KMS-11 (cell line): ENCODE measurements around the gene MRPL52.

Source experiments
- H2AFZ ChIP-seq: fragments of 200-600 bp; sonication (generic); 2 replicates; pipeline ENCODE4 v1.6.1; 2016; ENCODE audit warnings: antibody characterized with exemption, mixed run types, low read depth
- H3K27ac ChIP-seq: fragments of 200-600 bp; sonication (generic); 2 replicates; pipeline ENCODE4 v1.6.1; 2016; ENCODE audit warnings: mild to moderate bottlenecking, mixed run types
- H3K27me3 ChIP-seq: fragments of 200-600 bp; sonication (generic); 2 replicates; pipeline ENCODE4 v1.6.1; 2017; ENCODE audit warnings: mild to moderate bottlenecking, low read depth, mixed run types, moderate library complexity; ENCODE audit not compliant: insufficient read depth
- H3K36me3 ChIP-seq: fragments of 200-600 bp; sonication (generic); 2 replicates; pipeline ENCODE4 v1.6.1; 2017; ENCODE audit warnings: mild to moderate bottlenecking, mixed run types; ENCODE audit not compliant: insufficient read depth
- H3K4me1 ChIP-seq: fragments of 200-600 bp; sonication (generic); 2 replicates; pipeline ENCODE4 v1.6.1; 2016; ENCODE audit warnings: mild to moderate bottlenecking, low read depth, mixed run types; ENCODE audit not compliant: poor library complexity, severe bottlenecking
- H3K4me2 ChIP-seq: fragments of 200-600 bp; sonication (generic); 2 replicates; pipeline ENCODE4 v1.7.0; 2016; ENCODE audit warnings: mild to moderate bottlenecking, mixed run types
- H3K4me3 ChIP-seq: fragments of 200-600 bp; sonication (generic); IDR thresholded peaks from 2 replicates; pipeline ENCODE4 v1.6.1; 2017; ENCODE audit warnings: low read depth, low read length, mixed read lengths; ENCODE audit not compliant: insufficient read depth
- H3K79me2 ChIP-seq: fragments of 200-600 bp; sonication (generic); 2 replicates; pipeline ENCODE4 v1.6.1; 2016; ENCODE audit warnings: low read depth, mixed run types; ENCODE audit not compliant: insufficient read depth
- H3K9ac ChIP-seq: fragments of 200-600 bp; sonication (generic); 2 replicates; pipeline ENCODE4 v1.6.1; 2016; ENCODE audit warnings: mild to moderate bottlenecking, mixed run types
- H4K20me1 ChIP-seq: fragments of 200-600 bp; sonication (generic); 2 replicates; pipeline ENCODE4 v1.6.1; 2016; ENCODE audit warnings: mild to moderate bottlenecking, mixed run types; ENCODE audit not compliant: insufficient read depth
- TF ChIP-seq, protein P1 (sequence below): fragments of 200-600 bp; sonication (generic); conservative IDR thresholded peaks from 2 replicates; pipeline ENCODE4 v1.6.1; 2017; ENCODE audit warnings: low read depth, mild to moderate bottlenecking, antibody characterized with exemption, low read length, moderate library complexity, mixed read lengths

The MRPL52 gene

GRCh38 chr14:22836301-22837113 is 6.8 kb downstream of the MRPL52 start, which contains the start of gene MMP14:
MMP14 (plus strand) TSS chr14:22836585; CDS start chr14:22836818, 233 bp downstream.
- Histone ChIP-seq H3K4me1 (peaks cover 25% of the 10 kb centered on the region), H3K4me2 (no peak within 1 kb of the TSS), H3K9ac (no peak within 1 kb of the TSS), H3K27me3 (no peaks in the 10 kb centered on the region), H3K36me3 (no peaks in the 10 kb centered on the region), H3K27ac (no peak within 1 kb of the TSS), H3K4me3 (no peak within 1 kb of the TSS), H4K20me1 (no peaks in the 10 kb centered on the region), H3K79me2 (no peaks in the 10 kb centered on the region), H2AFZ (no peak within 1 kb of the TSS)
- TF ChIP-seq, protein P1, sequence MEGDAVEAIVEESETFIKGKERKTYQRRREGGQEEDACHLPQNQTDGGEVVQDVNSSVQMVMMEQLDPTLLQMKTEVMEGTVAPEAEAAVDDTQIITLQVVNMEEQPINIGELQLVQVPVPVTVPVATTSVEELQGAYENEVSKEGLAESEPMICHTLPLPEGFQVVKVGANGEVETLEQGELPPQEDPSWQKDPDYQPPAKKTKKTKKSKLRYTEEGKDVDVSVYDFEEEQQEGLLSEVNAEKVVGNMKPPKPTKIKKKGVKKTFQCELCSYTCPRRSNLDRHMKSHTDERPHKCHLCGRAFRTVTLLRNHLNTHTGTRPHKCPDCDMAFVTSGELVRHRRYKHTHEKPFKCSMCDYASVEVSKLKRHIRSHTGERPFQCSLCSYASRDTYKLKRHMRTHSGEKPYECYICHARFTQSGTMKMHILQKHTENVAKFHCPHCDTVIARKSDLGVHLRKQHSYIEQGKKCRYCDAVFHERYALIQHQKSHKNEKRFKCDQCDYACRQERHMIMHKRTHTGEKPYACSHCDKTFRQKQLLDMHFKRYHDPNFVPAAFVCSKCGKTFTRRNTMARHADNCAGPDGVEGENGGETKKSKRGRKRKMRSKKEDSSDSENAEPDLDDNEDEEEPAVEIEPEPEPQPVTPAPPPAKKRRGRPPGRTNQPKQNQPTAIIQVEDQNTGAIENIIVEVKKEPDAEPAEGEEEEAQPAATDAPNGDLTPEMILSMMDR = no peak

GRCh38 chr14:22837114-22837749 is 7.5 kb downstream of the MRPL52 start:
- H2AFZ ChIP-seq = no peak overlapping the region
- H3K79me2 ChIP-seq = no peaks in the 10 kb centered on the region

GRCh38 chr14:22837750-22838538 is 8.3 kb downstream of the MRPL52 start:
- peak overlapping the region; percentile 28; the same call in 1 of the 2 replicates for H3K27ac ChIP-seq
- no peak overlapping the region for H3K9ac ChIP-seq
- no peaks in the 10 kb centered on the region for H4K20me1 ChIP-seq
- no peaks in the 10 kb centered on the region for H3K27me3 ChIP-seq
- H3K4me1 ChIP-seq = peaks cover 21% of the 10 kb centered on the region
- TF ChIP-seq, protein P1 = no peak
- H3K4me3 ChIP-seq = no peak overlapping the region
- peak overlapping the region; percentile 45; the same call in 1 of the 2 replicates for H3K4me2 ChIP-seq
- no peaks in the 10 kb centered on the region for H3K79me2 ChIP-seq
- H3K36me3 ChIP-seq = no peaks in the 10 kb centered on the region
- H2AFZ ChIP-seq = 0 out of 2 replicates have a peak overlapping the region, but pooled peaks have one; percentile 34

More at GRCh38 chr14:22837114-22837749, 7.5 kb downstream of the MRPL52 start:
- Histone ChIP-seq H3K4me2 (no peak overlapping the region), H3K4me3 (no peak overlapping the region), H3K27ac (no peak overlapping the region), H4K20me1 (no peaks in the 10 kb centered on the region), H3K36me3 (no peaks in the 10 kb centered on the region), H3K27me3 (no peaks in the 10 kb centered on the region), H3K9ac (no peak overlapping the region), H3K4me1 (peaks cover 21% of the 10 kb centered on the region)
- TF ChIP-seq, protein P1 = no peak

- peak overlapping the region; percentile 28; the same call in 1 of the 2 replicates for H3K27ac ChIP-seq
- peaks cover 21% of the 10 kb centered on the region for H3K4me1 ChIP-seq
- no peak overlapping the region for H3K4me3 ChIP-seq
- H2AFZ ChIP-seq = peak overlapping the region; percentile 34; the same call in 1 of the 2 replicates
- peak overlapping the region; percentile 45; the same call in 1 of the 2 replicates for H3K4me2 ChIP-seq
- H3K36me3 ChIP-seq = no peaks in the 10 kb centered on the region
- H4K20me1 ChIP-seq = no peaks in the 10 kb centered on the region
- no peaks in the 10 kb centered on the region for H3K79me2 ChIP-seq
- TF ChIP-seq, protein P1 = no peak
- H3K9ac ChIP-seq = no peak overlapping the region
- no peaks in the 10 kb centered on the region for H3K27me3 ChIP-seq
Measured at GRCh38 chr14:22838631-22839041, 8.9 kb downstream of the MRPL52 start.
